BLaER1 treated with 17β-estradiol and CSF1 and Interleukin-3, amounts not matched to agents 10 nM and 100 nM (cell line): ENCODE data around the gene HEBP2.
"Not testable (repeated sequence)": the region's sequence is repeated elsewhere in the genome, so short reads cannot be mapped to it uniquely, and the experiment has no call there.

Experiments used
- H3K27ac ChIP-seq, 11 experiments: shearing (Covaris generic); formaldehyde crosslinking; 2 replicates each; pipeline ENCODE4 v1.8.1; 2022
- H3K27me3 ChIP-seq, 11 experiments: shearing (Covaris generic); formaldehyde crosslinking; 2 replicates each; pipeline ENCODE4 v1.8.1; 2022
- H3K36me3 ChIP-seq, 11 experiments: shearing (Covaris generic); formaldehyde crosslinking; 2 replicates each; pipeline ENCODE4 v1.8.1; 2022
- H3K4me1 ChIP-seq, 10 experiments: shearing (Covaris generic); formaldehyde crosslinking; 2 replicates each; pipeline ENCODE4 v1.8.1; 2022
- H3K4me2 ChIP-seq, 11 experiments: shearing (Covaris generic); formaldehyde crosslinking; 2 replicates each; pipeline ENCODE4 v1.8.1; 2022
- H3K4me3 ChIP-seq, 10 experiments: shearing (Covaris generic); formaldehyde crosslinking; 2 replicates each; pipeline ENCODE4 v1.8.1; 2022
- H3K9ac ChIP-seq, 11 experiments: shearing (Covaris generic); formaldehyde crosslinking; 2 replicates each; pipeline ENCODE4 v1.8.1; 2022
- H3K9me3 ChIP-seq, 11 experiments: shearing (Covaris generic); formaldehyde crosslinking; replicated peaks in 1 of 11; 2 replicates each; pipeline ENCODE4 v1.8.1; 2022
- H4K20me1 ChIP-seq, 11 experiments: shearing (Covaris generic); formaldehyde crosslinking; 2 replicates each; pipeline ENCODE4 v1.8.1; 2022
- Cebpa-rat ChIP-seq, 11 experiments: shearing (Covaris generic); IDR thresholded peaks; 2 replicates each; pipeline ENCODE4 v1.8.1; 2022

HEBP2 gene

GRCh38 chr6:138403801-138404665 lies at the start of gene HEBP2:
TSS of gene HEBP2 (plus strand) at chr6:138404223. CDS start at chr6:138404496, 273 bp downstream.
- H3K4me1 ChIP-seq: peaks cover 11 to 29% (median 24%) of the 10 kb centered on the region in 10 experiments

GRCh38 chr6:138357928-138358327 lies 46.1 kb upstream of the HEBP2 start:
- no peaks in the 10 kb centered on the region for H3K36me3 ChIP-seq
- no peak overlapping the region for H3K4me3 ChIP-seq
- H3K27me3 ChIP-seq: no peaks in the 10 kb centered on the region
- no peak overlapping the region for H3K9ac ChIP-seq
- no peaks in the 10 kb centered on the region for H4K20me1 ChIP-seq
- H3K9me3 ChIP-seq: no peaks in the 10 kb centered on the region
- TF ChIP-seq Cebpa-rat (IDR thresholded peaks at IDR 0.05): no peak
- no peak overlapping the region for H3K4me2 ChIP-seq
- no peaks in the 10 kb centered on the region for H3K4me1 ChIP-seq
- H3K27ac ChIP-seq: no peak overlapping the region

More at GRCh38 chr6:138403801-138404665, at the start of gene HEBP2:
- TF ChIP-seq Cebpa-rat (IDR thresholded peaks at IDR 0.05): no peak
- Histone ChIP-seq H3K9me3 (no peaks in the 10 kb centered on the region), H3K27me3 (no peaks in the 10 kb centered on the region), H3K36me3 (peaks cover 26 to 38% (median 32%) of the 10 kb centered on the region in 11 experiments), H3K27ac (peak within 1 kb of the TSS; percentile 69 to 88 (median 85); a peak in 21 of 22 replicates), H3K4me3 (peak within 1 kb of the TSS; percentile 71 to 91 (median 80)), H3K4me2 (peak within 1 kb of the TSS; percentile 88 to 99 (median 96)), H3K9ac (peak within 1 kb of the TSS; percentile 76 to 90 (median 84)), H4K20me1 (no peaks in the 10 kb centered on the region; a peak in 1 of 22 replicates)

- not testable (repeated sequence) for H3K36me3 ChIP-seq, H3K4me2 ChIP-seq, H4K20me1 ChIP-seq, H3K9me3 ChIP-seq, H3K27ac ChIP-seq, H3K27me3 ChIP-seq, H3K4me3 ChIP-seq, H3K9ac ChIP-seq
- peaks cover 0 to 16% (median 9%) of the 10 kb centered on the region in 10 experiments; a peak in 12 of 20 replicates for H3K4me1 ChIP-seq
Measured at GRCh38 chr6:138368684-138369083, 35.3 kb upstream of the HEBP2 start.

- Histone ChIP-seq H3K9me3 (peaks cover 0 to 5% (median 0%) of the 10 kb centered on the region in 11 experiments; a peak in 3 of 22 replicates), H3K27me3 (no peaks in the 10 kb centered on the region)
Measured at GRCh38 chr6:138370631-138371451, 33.2 kb upstream of the HEBP2 start.

GRCh38 chr6:138371452-138371711 lies 32.6 kb upstream of the HEBP2 start:
- no peak for TF ChIP-seq Cebpa-rat (IDR thresholded peaks at IDR 0.05)
- Histone ChIP-seq H3K4me2 (peak overlapping the region in 2 of 11 experiments; percentile 20 to 26; a peak in 2 of 22 replicates), H3K36me3 (no peaks in the 10 kb centered on the region), H3K27me3 (no peaks in the 10 kb centered on the region), H4K20me1 (no peaks in the 10 kb centered on the region), H3K4me3 (no peak overlapping the region), H3K9me3 (peaks cover 0 to 5% (median 0%) of the 10 kb centered on the region in 11 experiments; a peak in 3 of 22 replicates), H3K27ac (peak overlapping the region in 1 of 11 experiments; percentile 68; a peak in 1 of 22 replicates), H3K9ac (no peak overlapping the region), H3K4me1 (peaks cover 0 to 16% (median 9%) of the 10 kb centered on the region in 10 experiments; a peak in 12 of 20 replicates)

More at GRCh38 chr6:138370631-138371451, 33.2 kb upstream of the HEBP2 start:
- peaks cover 0 to 16% (median 9%) of the 10 kb centered on the region in 10 experiments; a peak in 12 of 20 replicates for H3K4me1 ChIP-seq
- no peak overlapping the region for H3K4me3 ChIP-seq
- no peak overlapping the region for H3K27ac ChIP-seq
- no peak overlapping the region for H3K9ac ChIP-seq
- H4K20me1 ChIP-seq: no peaks in the 10 kb centered on the region
- no peak overlapping the region for H3K4me2 ChIP-seq
- no peak for TF ChIP-seq Cebpa-rat (IDR thresholded peaks at IDR 0.05)
- no peaks in the 10 kb centered on the region for H3K36me3 ChIP-seq

- Histone ChIP-seq H3K27me3 (no peaks in the 10 kb centered on the region), H3K4me3 (no peak overlapping the region), H3K27ac (peak overlapping the region in 2 of 11 experiments; percentile 15 to 68; a peak in 1 of 22 replicates), H3K4me2 (peak overlapping the region in 3 of 11 experiments; percentile 13 to 26 (median 20); a peak in 4 of 22 replicates), H3K4me1 (peaks cover 0 to 16% (median 9%) of the 10 kb centered on the region in 10 experiments; a peak in 12 of 20 replicates), H3K9me3 (peaks cover 0 to 5% (median 0%) of the 10 kb centered on the region in 11 experiments; a peak in 3 of 22 replicates), H4K20me1 (no peaks in the 10 kb centered on the region), H3K36me3 (no peaks in the 10 kb centered on the region), H3K9ac (no peak overlapping the region)
- no peak for TF ChIP-seq Cebpa-rat (IDR thresholded peaks at IDR 0.05)
Measured at GRCh38 chr6:138371720-138372119, 32.3 kb upstream of the HEBP2 start.

GRCh38 chr6:138372711-138373463 lies 31.1 kb upstream of the HEBP2 start:
- peaks cover 0 to 1% (median 0%) of the 10 kb centered on the region in 11 experiments; a peak in 3 of 22 replicates for H3K9me3 ChIP-seq
- H3K4me2 ChIP-seq: peak overlapping the region in 8 of 11 experiments; percentile 1 to 36 (median 26); a peak in 9 of 22 replicates
- no peaks in the 10 kb centered on the region for H4K20me1 ChIP-seq
- H3K27me3 ChIP-seq: no peaks in the 10 kb centered on the region
- H3K27ac ChIP-seq: peak overlapping the region in 3 of 11 experiments; percentile 9 to 68 (median 35); a peak in 3 of 22 replicates
- H3K4me3 ChIP-seq: no peak overlapping the region
- peaks cover 5 to 17% (median 12%) of the 10 kb centered on the region in 10 experiments; a peak in 14 of 20 replicates for H3K4me1 ChIP-seq
- no peak for TF ChIP-seq Cebpa-rat (IDR thresholded peaks at IDR 0.05)
- H3K36me3 ChIP-seq: no peaks in the 10 kb centered on the region
- H3K9ac ChIP-seq: no peak overlapping the region

GRCh38 chr6:138374230-138374629 lies 29.8 kb upstream of the HEBP2 start:
- no peak overlapping the region for H3K4me2 ChIP-seq
- H3K36me3 ChIP-seq: no peaks in the 10 kb centered on the region
- TF ChIP-seq Cebpa-rat (IDR thresholded peaks at IDR 0.05): no peak
- no peak overlapping the region for H3K9ac ChIP-seq
- 0 out of 22 replicates have a peak overlapping the region, but pooled peaks of 1 of the 11 experiments have one; percentile 50 for H3K27ac ChIP-seq
- H3K4me3 ChIP-seq: no peak overlapping the region
- no peaks in the 10 kb centered on the region for H3K27me3 ChIP-seq
- H3K4me1 ChIP-seq: peaks cover 6 to 17% (median 12%) of the 10 kb centered on the region in 10 experiments; a peak in 14 of 20 replicates
- H4K20me1 ChIP-seq: no peaks in the 10 kb centered on the region
- H3K9me3 ChIP-seq: no peaks in the 10 kb centered on the region
